HL-60 (cell line): ENCODE data around the gene MAMDC2.

ENCODE experiments used
- POLR2AphosphoS5 ChIP-seq: IDR thresholded peaks from 2 replicates; pipeline ENCODE4 v1.6.1; 2012; ENCODE audit warnings: low read depth
- SPI1 ChIP-seq: IDR thresholded peaks from 2 replicates; pipeline ENCODE4 v1.6.1; 2012; ENCODE audit warnings: low read depth, mild to moderate bottlenecking, borderline replicate concordance
- TF ChIP-seq, protein P1 (sequence below): IDR thresholded peaks from one replicate; pipeline ENCODE4 v1.5.1; 2011; ENCODE audit warnings: low read length, control low read depth, inconsistent platforms; ENCODE audit not compliant: insufficient read depth
- TF ChIP-seq, protein P2 (sequence below): IDR thresholded peaks from 2 replicates; pipeline ENCODE4 v1.6.1; 2012; ENCODE audit warnings: low read depth; ENCODE audit not compliant: insufficient replicate concordance

- TF ChIP-seq, protein P1, sequence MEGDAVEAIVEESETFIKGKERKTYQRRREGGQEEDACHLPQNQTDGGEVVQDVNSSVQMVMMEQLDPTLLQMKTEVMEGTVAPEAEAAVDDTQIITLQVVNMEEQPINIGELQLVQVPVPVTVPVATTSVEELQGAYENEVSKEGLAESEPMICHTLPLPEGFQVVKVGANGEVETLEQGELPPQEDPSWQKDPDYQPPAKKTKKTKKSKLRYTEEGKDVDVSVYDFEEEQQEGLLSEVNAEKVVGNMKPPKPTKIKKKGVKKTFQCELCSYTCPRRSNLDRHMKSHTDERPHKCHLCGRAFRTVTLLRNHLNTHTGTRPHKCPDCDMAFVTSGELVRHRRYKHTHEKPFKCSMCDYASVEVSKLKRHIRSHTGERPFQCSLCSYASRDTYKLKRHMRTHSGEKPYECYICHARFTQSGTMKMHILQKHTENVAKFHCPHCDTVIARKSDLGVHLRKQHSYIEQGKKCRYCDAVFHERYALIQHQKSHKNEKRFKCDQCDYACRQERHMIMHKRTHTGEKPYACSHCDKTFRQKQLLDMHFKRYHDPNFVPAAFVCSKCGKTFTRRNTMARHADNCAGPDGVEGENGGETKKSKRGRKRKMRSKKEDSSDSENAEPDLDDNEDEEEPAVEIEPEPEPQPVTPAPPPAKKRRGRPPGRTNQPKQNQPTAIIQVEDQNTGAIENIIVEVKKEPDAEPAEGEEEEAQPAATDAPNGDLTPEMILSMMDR, result no peak
- TF ChIP-seq SPI1 (no peak), POLR2AphosphoS5 (no peak)
- TF ChIP-seq, protein P2, sequence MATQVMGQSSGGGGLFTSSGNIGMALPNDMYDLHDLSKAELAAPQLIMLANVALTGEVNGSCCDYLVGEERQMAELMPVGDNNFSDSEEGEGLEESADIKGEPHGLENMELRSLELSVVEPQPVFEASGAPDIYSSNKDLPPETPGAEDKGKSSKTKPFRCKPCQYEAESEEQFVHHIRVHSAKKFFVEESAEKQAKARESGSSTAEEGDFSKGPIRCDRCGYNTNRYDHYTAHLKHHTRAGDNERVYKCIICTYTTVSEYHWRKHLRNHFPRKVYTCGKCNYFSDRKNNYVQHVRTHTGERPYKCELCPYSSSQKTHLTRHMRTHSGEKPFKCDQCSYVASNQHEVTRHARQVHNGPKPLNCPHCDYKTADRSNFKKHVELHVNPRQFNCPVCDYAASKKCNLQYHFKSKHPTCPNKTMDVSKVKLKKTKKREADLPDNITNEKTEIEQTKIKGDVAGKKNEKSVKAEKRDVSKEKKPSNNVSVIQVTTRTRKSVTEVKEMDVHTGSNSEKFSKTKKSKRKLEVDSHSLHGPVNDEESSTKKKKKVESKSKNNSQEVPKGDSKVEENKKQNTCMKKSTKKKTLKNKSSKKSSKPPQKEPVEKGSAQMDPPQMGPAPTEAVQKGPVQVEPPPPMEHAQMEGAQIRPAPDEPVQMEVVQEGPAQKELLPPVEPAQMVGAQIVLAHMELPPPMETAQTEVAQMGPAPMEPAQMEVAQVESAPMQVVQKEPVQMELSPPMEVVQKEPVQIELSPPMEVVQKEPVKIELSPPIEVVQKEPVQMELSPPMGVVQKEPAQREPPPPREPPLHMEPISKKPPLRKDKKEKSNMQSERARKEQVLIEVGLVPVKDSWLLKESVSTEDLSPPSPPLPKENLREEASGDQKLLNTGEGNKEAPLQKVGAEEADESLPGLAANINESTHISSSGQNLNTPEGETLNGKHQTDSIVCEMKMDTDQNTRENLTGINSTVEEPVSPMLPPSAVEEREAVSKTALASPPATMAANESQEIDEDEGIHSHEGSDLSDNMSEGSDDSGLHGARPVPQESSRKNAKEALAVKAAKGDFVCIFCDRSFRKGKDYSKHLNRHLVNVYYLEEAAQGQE, result no peak
Measured at GRCh38 chr9:70091103-70091502, 47.5 kb downstream of the MAMDC2 start.
